Endothelial cell of umbilical vein (primary cell): Measurements from ENCODE around the gene FRYL. TPM values are rescaled to one million over a fixed set of nuclear protein-coding genes. Genes with fewer than 3 reads are reported as not detected.
"Not testable (repeated sequence)": the region's sequence is repeated elsewhere in the genome, so short reads cannot be mapped to it uniquely, and the experiment has no call there.

ENCODE experiments used
- BruUV-seq: library from RNA; stranded (reverse); fragments of 400-500 nt; replicated peaks from 2 replicates; lab custom pipeline; 2021; lab: Mats Ljungman, UMichigan
- CTCF ChIA-PET: fragments of 300-600, 350-600 bp; sonication (Branson Sonifier 250); formaldehyde crosslinking; loops from one replicate; lab custom pipeline; 2021; ENCODE audit warnings: antibody characterized with exemption, inconsistent platforms; lab: Charles Lee
- POLR2A ChIA-PET: fragments of 300-600, 350-600 bp; sonication (Branson Sonifier 250); formaldehyde crosslinking; loops from one replicate; lab custom pipeline; 2021; ENCODE audit warnings: antibody characterized with exemption, inconsistent platforms; lab: Charles Lee
- DNase-seq: peaks from one replicate; pipeline ENCODE4 v3.0.0-alpha.2; 2011; ENCODE audit warnings: low read depth, low spot score
- FAIRE-seq: peaks from 2 replicates; lab custom pipeline; 2011; peaks lifted over from hg19 to GRCh38; lab: Jason Lieb, UNC
- H2AFZ ChIP-seq: 2 replicates; pipeline ENCODE4 v1.6.0; 2012; ENCODE audit warnings: low read depth, low read length, control low read depth, inconsistent platforms
- H3K27ac ChIP-seq: 2 replicates; pipeline ENCODE4 v1.5.1; 2011; ENCODE audit warnings: low read depth, mild to moderate bottlenecking, control low read depth, low read length, moderate library complexity; ENCODE audit not compliant: insufficient read depth
- H3K27me3 ChIP-seq, 2 experiments: 2 replicates each; pipeline versions ENCODE4 v1.6.0 to v1.6.1; 2011; ENCODE audit warnings: low read length in 2 of 2, mixed read lengths in 1 of 2; ENCODE audit not compliant: control insufficient read depth in 2 of 2, insufficient read depth in 2 of 2
- H3K36me3 ChIP-seq, 2 experiments: 2 replicates in 1 of 2; 3 replicates in 1 of 2; pipeline ENCODE4 v1.5.1; 2011; ENCODE audit warnings: low read length in 2 of 2, mild to moderate bottlenecking in 1 of 2, moderate library complexity in 1 of 2; ENCODE audit not compliant: control insufficient read depth in 2 of 2, insufficient read depth in 2 of 2; ENCODE audit errors: extremely low read depth in 1 of 2
- H3K4me1 ChIP-seq: 3 replicates; pipeline ENCODE4 v1.5.1; 2011; ENCODE audit warnings: mild to moderate bottlenecking, low read length; ENCODE audit not compliant: control insufficient read depth, insufficient read depth; ENCODE audit errors: extremely low read depth
- H3K4me2 ChIP-seq: 2 replicates; pipeline ENCODE4 v1.6.1; 2011; ENCODE audit warnings: low read length, control low read depth, mixed read lengths; ENCODE audit not compliant: insufficient read depth
- H3K4me3 ChIP-seq, 3 experiments: fragments of 200-600 bp in 1 of 3; sonication (generic), shearing (Covaris generic) in 1 of 3; replicated peaks in 1 of 3; 2 replicates each; pipeline ENCODE4 v1.5.1; 2011 to 2016; ENCODE audit warnings: control low read depth in 3 of 3, low read length in 3 of 3, mild to moderate bottlenecking in 2 of 3, inconsistent platforms in 1 of 3, low read depth in 1 of 3, moderate library complexity in 1 of 3; ENCODE audit not compliant: insufficient read depth in 1 of 3
- H3K79me2 ChIP-seq: 2 replicates; pipeline ENCODE4 v1.6.0; 2012; ENCODE audit warnings: low read length, inconsistent platforms; ENCODE audit not compliant: control insufficient read depth, insufficient read depth
- H3K9ac ChIP-seq: replicated peaks from 2 replicates; pipeline ENCODE3; 2011; ENCODE audit warnings: low read length, control low read depth; ENCODE audit not compliant: insufficient read depth; ENCODE audit errors: extremely low read depth
- H3K9me1 ChIP-seq: replicated peaks from 3 replicates; pipeline ENCODE4 v1.6.0; 2011; ENCODE audit warnings: mild to moderate bottlenecking, low read length; ENCODE audit not compliant: control insufficient read depth, insufficient read depth; ENCODE audit errors: extremely low read depth
- H3K9me3 ChIP-seq: replicated peaks from 2 replicates; pipeline ENCODE4 v1.5.1; 2012; ENCODE audit warnings: low read length, inconsistent platforms; ENCODE audit not compliant: control insufficient read depth, insufficient read depth
- H4K20me1 ChIP-seq: replicated peaks from 2 replicates; pipeline ENCODE3; 2011; ENCODE audit warnings: mild to moderate bottlenecking, low read length; ENCODE audit not compliant: control insufficient read depth, insufficient read depth; ENCODE audit errors: extremely low read depth
- CTCF ChIP-seq, 2 donors: IDR thresholded peaks; 1 replicate in 1 of 2; 2 replicates in 1 of 2; pipeline ENCODE4 v1.5.1; 2011; ENCODE audit warnings: low read length in 2 of 2, mild to moderate bottlenecking in 2 of 2, moderate library complexity in 2 of 2, control low read depth in 1 of 2, inconsistent platforms in 1 of 2, low read depth in 1 of 2; ENCODE audit not compliant: insufficient read depth in 1 of 2; ENCODE audit errors: extremely low read depth in 1 of 2
- EZH2 ChIP-seq: IDR thresholded peaks from 2 replicates; pipeline ENCODE4 v1.6.1; 2012; ENCODE audit warnings: borderline replicate concordance, low read depth, mild to moderate bottlenecking, moderate library complexity, low read length, inconsistent platforms; ENCODE audit not compliant: severe bottlenecking
- FOS ChIP-seq: IDR thresholded peaks from 2 replicates; pipeline ENCODE4 v1.6.1; 2011; ENCODE audit warnings: mild to moderate bottlenecking, low read length, moderate library complexity, borderline replicate concordance; ENCODE audit not compliant: insufficient read depth
- GATA2 ChIP-seq: IDR thresholded peaks from 2 replicates; pipeline ENCODE4 v1.7.0; 2011; ENCODE audit warnings: low read depth, mild to moderate bottlenecking, moderate library complexity, mixed read lengths, low read length; ENCODE audit not compliant: insufficient read length, insufficient read depth
- JUN ChIP-seq: IDR thresholded peaks from 2 replicates; pipeline ENCODE4 v1.6.1; 2011; ENCODE audit warnings: borderline replicate concordance, low read depth; ENCODE audit not compliant: insufficient read length, insufficient read depth
- MAX ChIP-seq: IDR thresholded peaks from 2 replicates; pipeline ENCODE4 v1.6.1; 2011; ENCODE audit not compliant: insufficient read depth, insufficient read length
- MYC ChIP-seq: IDR thresholded peaks from one replicate; pipeline ENCODE4 v1.6.1; 2011; ENCODE audit warnings: mild to moderate bottlenecking, low read depth, low read length
- POLR2A ChIP-seq: IDR thresholded peaks from 2 replicates; pipeline ENCODE4 v1.6.1; 2012; ENCODE audit warnings: low read depth, mild to moderate bottlenecking, control low read depth, low read length
- POLR2AphosphoS5 ChIP-seq: IDR thresholded peaks from 2 replicates; pipeline ENCODE4 v1.6.1; 2012; ENCODE audit warnings: low read depth, mild to moderate bottlenecking, control low read depth, low read length, moderate library complexity; ENCODE audit not compliant: insufficient read depth
- dilution Hi-C: fragments of 300-500 bp; cut with MboI; formaldehyde crosslinking; loops from one replicate; pipeline ENCODE4 v1.15.0; 2019; ENCODE audit warnings: low sequenced_read_pairs; ENCODE audit not compliant: extremely low pct_ligation_motif_present
- intact Hi-C: fragments of 100-400 bp; cut with micrococcal nuclease; formaldehyde crosslinking; loops from one replicate; pipeline ENCODE4 v1.10.0; 2022
- polyA plus RNA-seq, 4 experiments: library from polyadenylated mRNA; depleted of rRNA in 3 of 4; stranded (reverse) in 3 of 4; unstranded in 1 of 4; fragments of >200 nt; gene quantifications; 2 replicates each; pipeline versions ENCODE4 v1.2.1 to v1.2.3, GENCODE V29; 2011 to 2012; ENCODE audit warnings: missing spikeins in 1 of 4
- total RNA-seq: library from RNA; stranded (reverse); gene quantifications from 2 replicates; pipeline ENCODE4 v1.2.3, GENCODE V29; 2021

The FRYL gene
- total and polyA plus RNA-seq, 2 donors (not counting 3 experiments of a cell fraction or from before 2014, with no cell fraction given) = 17.0 to 84.9 TPM

GRCh38 chr4:48738856-48739255, 41.2 kb downstream of the FRYL start:
- Histone ChIP-seq H3K9me1 (no peaks in the 10 kb centered on the region), H2AFZ (no peak overlapping the region), H3K4me3 (no peak overlapping the region), H3K79me2 (peaks cover 86% of the 10 kb centered on the region), H3K27ac (no peak overlapping the region), H3K27me3 (no peaks in the 10 kb centered on the region), H3K36me3 (no peaks in the 10 kb centered on the region), H3K9me3 (no peaks in the 10 kb centered on the region), H3K4me1 (peaks cover 9% of the 10 kb centered on the region), H3K4me2 (no peak overlapping the region), H3K9ac (no peak overlapping the region), H4K20me1 (peaks cover 16% of the 10 kb centered on the region)
- intact Hi-C loops = no loop called here
- FAIRE-seq (no peak), DNase-seq (no peak)
- BruUV-seq = no TSS peak
- dilution Hi-C loops = no loop called here
- POLR2A ChIA-PET = no interaction called here
- CTCF ChIA-PET = no interaction called here
- no peak for TF ChIP-seq MYC
- no peak for TF ChIP-seq CTCF (IDR thresholded peaks at IDR 0.05; ENCODE audit: extremely low read depth in 1 of 2, insufficient read depth in 1 of 2, low read depth in 1 of 2, low read length in 2 of 2)
- no peak for TF ChIP-seq FOS
- TF ChIP-seq EZH2 = no peak
- TF ChIP-seq POLR2A = no peak
- TF ChIP-seq GATA2 = no peak
- no peak for TF ChIP-seq POLR2AphosphoS5
- no peak for TF ChIP-seq JUN
- TF ChIP-seq MAX = no peak

- H3K79me2 ChIP-seq = peaks cover 88% of the 10 kb centered on the region
- H3K4me3 ChIP-seq, H3K9ac ChIP-seq, H3K27ac ChIP-seq, FAIRE-seq, H3K4me2 ChIP-seq, BruUV-seq, H4K20me1 ChIP-seq, dilution Hi-C loops, DNase-seq, H3K9me3 ChIP-seq, CTCF ChIA-PET, POLR2A ChIA-PET, H2AFZ ChIP-seq, H3K36me3 ChIP-seq, H3K27me3 ChIP-seq, H3K9me1 ChIP-seq: not testable (repeated sequence)
- H3K4me1 ChIP-seq = peaks cover 27% of the 10 kb centered on the region
- intact Hi-C loops = loop anchor here (10.0 kb wide), 1 partner anchor 46 kb away; no protein-coding TSS in a partner anchor
These were observed 51.1 kb downstream of the FRYL start for GRCh38 chr4:48728906-48729496.
